GM12801 (cell line): ENCODE measurements around the gene DHRS13.

Experiments used
- CTCF ChIP-seq: IDR thresholded peaks from one replicate; pipeline ENCODE4 v1.5.1; 2011; ENCODE audit warnings: control low read depth; ENCODE audit not compliant: insufficient read length; ENCODE audit errors: extremely low read depth

DHRS13 gene

DNA sequence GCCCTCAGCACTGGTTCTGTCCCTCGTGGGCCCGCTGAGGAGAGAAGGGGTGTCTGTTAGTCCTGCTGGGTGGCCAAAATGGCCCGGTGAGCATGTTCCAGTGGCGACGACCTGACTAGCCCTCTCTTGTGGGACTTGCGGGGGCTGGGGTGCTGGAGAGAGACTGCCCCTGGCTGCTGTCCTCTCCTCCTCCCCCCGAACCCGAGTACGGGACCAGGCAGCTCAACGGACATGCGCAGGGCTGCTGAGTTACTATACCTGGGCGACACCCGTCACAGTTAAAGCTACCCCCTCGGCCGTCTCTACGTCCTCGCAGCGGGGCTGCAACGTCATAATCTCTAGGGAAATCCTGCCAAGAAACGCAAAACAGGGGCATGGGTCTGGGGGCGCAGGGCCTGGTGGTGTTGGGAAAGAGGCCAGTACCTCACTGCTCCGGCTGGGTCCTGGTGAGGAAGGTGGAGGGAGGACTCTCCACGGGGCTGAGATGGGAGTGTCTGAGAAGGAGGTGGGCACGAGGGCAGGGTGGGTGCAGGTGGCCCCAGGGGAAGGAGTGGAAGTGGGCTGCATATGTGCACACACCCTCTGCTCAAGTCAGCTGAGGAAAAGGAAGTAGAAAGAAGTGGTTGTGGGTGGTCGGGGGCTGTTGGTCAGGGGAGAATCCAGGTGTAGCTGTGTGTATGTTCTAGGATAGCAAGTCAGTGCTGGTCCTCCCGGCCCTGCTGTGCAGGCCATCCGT lies 18.7 kb downstream of the DHRS13 start:
- no peak for TF ChIP-seq CTCF

GRCh38 chr17:28882154-28882895 lies 20.6 kb downstream of the DHRS13 start:
- TF ChIP-seq CTCF = no peak

GRCh38 chr17:28881533-28882056 lies 21.3 kb downstream of the DHRS13 start:
- no peak for TF ChIP-seq CTCF

DNA sequence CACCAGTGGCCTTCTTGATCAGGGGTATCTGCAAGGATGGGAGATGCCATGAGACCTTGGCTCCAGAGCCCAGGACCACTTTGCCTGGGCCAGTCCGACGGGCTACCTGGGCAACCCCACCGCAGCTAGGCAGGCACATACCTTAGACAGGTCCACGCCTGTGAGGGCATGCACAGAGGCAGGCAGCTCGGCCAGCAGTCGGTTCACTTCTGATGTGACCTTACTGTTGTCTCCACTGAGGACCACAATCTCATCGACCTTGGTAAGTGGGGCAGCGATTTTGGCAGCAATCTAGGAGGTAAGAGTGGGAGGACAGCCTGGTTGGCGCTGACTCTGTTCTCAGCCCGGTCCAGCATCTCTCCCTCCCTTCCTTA lies 22.3 kb downstream of the DHRS13 start:
- TF ChIP-seq CTCF = no peak

DNA sequence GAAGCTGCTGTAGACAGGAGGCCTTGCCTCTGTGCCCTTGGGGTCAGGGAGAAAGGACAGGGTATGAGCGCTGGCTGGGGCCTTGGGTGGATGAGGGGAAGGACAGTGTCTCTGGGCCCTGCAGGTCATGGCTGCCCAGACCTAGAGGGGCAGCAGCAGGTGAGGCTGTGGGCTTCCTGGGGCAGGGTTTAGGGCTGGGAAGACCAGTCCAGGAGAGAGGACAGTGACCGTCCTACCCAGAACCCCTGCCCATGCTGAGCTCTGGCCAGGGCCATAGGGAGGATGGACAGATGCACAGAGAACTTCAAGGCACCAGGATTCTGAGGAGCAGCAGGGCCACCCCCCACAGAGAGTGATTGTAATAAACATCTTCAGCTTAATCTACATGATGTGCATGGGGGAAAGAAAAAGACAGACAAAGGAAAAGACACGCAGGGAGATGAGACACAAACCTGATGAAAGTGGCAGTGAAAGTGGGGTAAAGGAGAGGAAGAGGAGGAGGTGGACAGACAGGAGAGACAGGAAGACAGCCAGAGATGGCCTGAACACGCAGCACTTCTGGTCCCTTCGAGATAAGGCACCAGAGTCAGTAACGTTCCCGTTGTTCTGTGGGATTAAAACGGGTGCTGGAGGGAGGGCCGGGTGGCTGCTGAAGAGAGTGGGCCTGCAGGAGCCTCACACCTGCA lies 22.9 kb downstream of the DHRS13 start:
- no peak for TF ChIP-seq CTCF

DNA sequence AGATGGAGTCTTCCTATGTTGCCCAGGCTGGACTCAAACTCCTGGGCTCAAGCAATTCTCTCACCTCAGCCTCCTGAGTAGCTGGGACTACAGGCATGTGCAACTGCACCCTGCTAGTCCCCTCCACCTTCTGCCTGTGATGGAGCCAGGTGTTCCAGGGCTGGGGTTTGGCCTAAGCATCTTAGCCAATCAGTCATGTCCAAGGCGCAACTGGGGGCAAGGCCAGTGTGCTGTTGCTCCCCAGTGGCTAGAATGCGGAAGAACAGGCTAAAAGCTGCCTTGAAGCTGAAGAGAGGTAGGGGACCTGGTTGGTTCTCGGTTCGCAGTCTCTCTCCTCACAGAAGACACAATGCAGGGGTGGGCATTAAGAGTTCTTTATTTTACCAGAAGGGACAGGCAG lies 23.9 kb downstream of the DHRS13 start:
- TF ChIP-seq CTCF = no peak
